SJSA1 (cell line): Measurements from ENCODE around the gene TENT5C. TPM values are rescaled to one million over a fixed set of nuclear protein-coding genes. Genes with fewer than 3 reads are reported as not detected.

ENCODE experiments used
- DNase-seq, 2 experiments: peaks; one replicate each; pipeline ENCODE4 v3.0.0-alpha.2; 2015 to 2020; ENCODE audit warnings: low spot score in 2 of 2, low read depth in 1 of 2
- H3K27ac ChIP-seq: fragments of 250-450 bp; sonication (Bioruptor Pico); 2 replicates; pipeline ENCODE4 v1.5.1; 2020; ENCODE audit warnings: mild to moderate bottlenecking, moderate library complexity
- H3K27me3 ChIP-seq: fragments of 250-450 bp; sonication (Bioruptor Pico); replicated peaks from 2 replicates; pipeline ENCODE4 v1.5.1; 2020; ENCODE audit warnings: mild to moderate bottlenecking, moderate library complexity
- H3K36me3 ChIP-seq: fragments of 250-450 bp; sonication (Bioruptor Pico); 2 replicates; pipeline ENCODE4 v1.5.1; 2020; ENCODE audit warnings: mild to moderate bottlenecking
- H3K4me1 ChIP-seq: fragments of 250-450 bp; sonication (Bioruptor Pico); replicated peaks from 2 replicates; pipeline ENCODE4 v1.6.1; 2021; ENCODE audit warnings: mild to moderate bottlenecking
- H3K4me3 ChIP-seq: fragments of 250-450 bp; sonication (Bioruptor Pico); 2 replicates; pipeline ENCODE4 v1.5.1; 2020; ENCODE audit warnings: mild to moderate bottlenecking
- H3K9me3 ChIP-seq: fragments of 250-450 bp; sonication (Bioruptor Pico); replicated peaks from 2 replicates; pipeline ENCODE4 v1.5.1; 2020; ENCODE audit warnings: mild to moderate bottlenecking
- total RNA-seq: library from RNA; depleted of rRNA; stranded (reverse); fragments of >200 nt; shearing (Covaris generic); gene quantifications from 2 replicates; pipeline ENCODE4 v1.2.3, GENCODE V29; 2014

TENT5C gene
- total RNA-seq, 1 experiment from 2014 or later = 0.92 TPM

- no peaks in the 10 kb centered on the region for H3K9me3 ChIP-seq
- H3K4me3 ChIP-seq = no peak overlapping the region
- H3K36me3 ChIP-seq = no peaks in the 10 kb centered on the region
- H3K27me3 ChIP-seq = no peaks in the 10 kb centered on the region
- peaks cover 5% of the 10 kb centered on the region; the same call in 1 of the 2 replicates for H3K4me1 ChIP-seq
- no peak for DNase-seq
- no peak overlapping the region for H3K27ac ChIP-seq
Measured at GRCh38 chr1:117616356-117616755, 10.5 kb downstream of the TENT5C start.

DNA sequence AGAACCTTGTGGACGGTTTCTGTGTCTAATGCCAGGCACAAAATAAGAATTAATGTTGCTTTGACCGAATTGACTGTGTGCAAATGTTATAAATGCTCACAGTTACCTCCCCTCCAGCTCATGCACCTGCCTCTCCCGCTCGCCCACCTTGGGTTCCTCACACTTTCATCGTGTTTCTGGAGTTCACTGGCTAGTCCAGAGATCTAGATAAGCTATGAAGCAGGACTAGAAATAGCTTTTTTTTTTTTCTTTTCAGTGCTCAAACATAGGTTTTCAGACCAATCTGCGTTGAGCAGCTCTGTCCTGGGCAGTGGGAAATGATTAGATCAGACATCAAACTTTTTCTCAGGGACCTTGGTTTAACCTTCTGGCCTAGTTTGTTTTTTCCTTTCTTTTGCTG, 11.1 kb downstream of the TENT5C start:
- Histone ChIP-seq H3K4me3 (no peak overlapping the region), H3K36me3 (no peaks in the 10 kb centered on the region), H3K9me3 (no peaks in the 10 kb centered on the region), H3K27me3 (no peaks in the 10 kb centered on the region), H3K27ac (no peak overlapping the region), H3K4me1 (peaks cover 5% of the 10 kb centered on the region; the same call in 1 of the 2 replicates)
- DNase-seq = no peak

DNA sequence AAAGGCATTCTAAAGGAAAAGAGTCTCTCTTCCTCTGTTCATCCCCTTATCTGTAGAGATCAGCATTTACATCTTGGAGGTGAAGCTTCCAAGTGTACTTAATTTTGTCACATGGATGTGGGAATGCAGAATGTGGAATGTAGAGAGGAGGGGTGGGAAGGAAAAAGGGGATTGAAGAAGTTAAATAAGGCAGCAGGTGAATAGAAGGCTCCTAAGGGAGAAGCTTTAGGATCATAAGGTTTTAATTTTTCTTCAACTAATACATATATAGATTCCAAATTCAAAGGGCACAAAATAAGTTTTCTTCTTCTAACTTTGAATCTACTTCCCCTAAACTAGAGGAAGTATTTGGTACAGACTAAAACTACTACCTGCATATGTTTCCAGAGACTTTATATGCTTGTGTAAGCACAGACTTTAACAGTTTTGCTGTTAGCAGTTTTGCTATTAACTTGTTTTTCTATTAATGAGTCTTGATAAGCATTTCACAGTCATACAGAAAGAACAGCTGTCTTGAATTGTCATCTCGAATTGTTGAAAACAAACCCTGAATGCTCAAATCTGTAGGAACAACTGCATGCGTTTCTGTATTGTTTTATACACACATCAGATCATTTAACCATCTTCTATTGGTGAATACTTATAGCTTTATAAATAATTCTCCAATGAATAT, 12.7 kb downstream of the TENT5C start:
- H3K27ac ChIP-seq = no peak overlapping the region
- no peaks in the 10 kb centered on the region for H3K27me3 ChIP-seq
- no peaks in the 10 kb centered on the region for H3K9me3 ChIP-seq
- no peak for DNase-seq
- no peaks in the 10 kb centered on the region for H3K36me3 ChIP-seq
- peaks cover 5% of the 10 kb centered on the region; the same call in 1 of the 2 replicates for H3K4me1 ChIP-seq
- H3K4me3 ChIP-seq = no peak overlapping the region

DNA sequence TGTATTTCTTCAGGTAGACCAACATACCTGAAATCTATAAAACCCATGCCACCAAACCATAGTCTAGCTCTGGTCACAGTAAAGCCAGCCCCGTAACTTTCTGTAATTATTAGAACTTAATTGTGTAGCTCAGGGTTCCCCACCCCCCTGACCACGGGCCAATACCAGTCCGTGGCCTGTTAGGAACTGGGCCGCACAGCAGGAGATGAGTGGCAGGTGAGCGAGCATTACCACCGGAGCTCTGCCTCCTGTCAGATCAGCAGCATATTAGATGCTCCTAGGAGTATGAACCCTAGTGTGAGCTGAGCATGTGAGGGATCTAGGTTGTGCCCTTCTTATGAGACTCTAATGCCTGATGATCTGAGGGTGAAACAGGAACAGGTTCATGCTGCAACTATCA, 14.6 kb downstream of the TENT5C start:
- no peaks in the 10 kb centered on the region for H3K9me3 ChIP-seq
- no peak for DNase-seq
- H3K4me3 ChIP-seq = no peak overlapping the region
- H3K27ac ChIP-seq = no peak overlapping the region
- no peaks in the 10 kb centered on the region; the same call in 1 of the 2 replicates for H3K4me1 ChIP-seq
- no peaks in the 10 kb centered on the region for H3K36me3 ChIP-seq
- no peaks in the 10 kb centered on the region for H3K27me3 ChIP-seq

GRCh38 chr1:117621316-117621715, 15.5 kb downstream of the TENT5C start:
- Histone ChIP-seq H3K4me3 (no peak overlapping the region), H3K27me3 (no peaks in the 10 kb centered on the region), H3K36me3 (no peaks in the 10 kb centered on the region), H3K4me1 (no peaks in the 10 kb centered on the region), H3K27ac (no peak overlapping the region), H3K9me3 (no peaks in the 10 kb centered on the region)
- DNase-seq = no peak

DNA sequence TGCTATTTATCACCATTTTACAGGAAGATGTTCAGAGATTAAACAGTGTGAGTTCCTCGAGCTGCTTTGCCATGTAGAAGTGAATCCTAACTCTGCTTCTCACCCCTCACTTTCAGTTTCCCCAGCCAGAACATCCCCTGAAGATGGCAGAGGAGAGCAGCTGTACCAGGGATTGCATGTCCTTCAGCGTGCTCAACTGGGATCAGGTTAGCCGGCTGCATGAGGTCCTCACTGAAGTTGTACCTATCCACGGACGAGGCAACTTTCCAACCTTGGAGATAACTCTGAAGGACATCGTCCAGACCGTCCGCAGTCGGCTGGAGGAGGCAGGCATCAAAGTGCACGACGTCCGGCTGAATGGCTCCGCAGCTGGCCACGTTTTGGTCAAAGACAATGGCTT, 16.9 kb downstream of the TENT5C start:
- Histone ChIP-seq H3K4me1 (no peaks in the 10 kb centered on the region), H3K36me3 (no peaks in the 10 kb centered on the region), H3K4me3 (no peak overlapping the region), H3K27me3 (no peaks in the 10 kb centered on the region), H3K9me3 (no peaks in the 10 kb centered on the region), H3K27ac (no peak overlapping the region)
- no peak for DNase-seq

- Histone ChIP-seq H3K4me1 (no peaks in the 10 kb centered on the region), H3K9me3 (no peaks in the 10 kb centered on the region), H3K27me3 (no peaks in the 10 kb centered on the region), H3K4me3 (no peak overlapping the region), H3K36me3 (no peaks in the 10 kb centered on the region), H3K27ac (no peak overlapping the region)
- no peak for DNase-seq
Measured at GRCh38 chr1:117623141-117623540, 17.3 kb downstream of the TENT5C start.

GRCh38 chr1:117623698-117624097, 17.9 kb downstream of the TENT5C start:
- H3K27ac ChIP-seq = no peak overlapping the region
- H3K36me3 ChIP-seq = no peaks in the 10 kb centered on the region
- no peaks in the 10 kb centered on the region for H3K4me1 ChIP-seq
- DNase-seq = no peak
- H3K4me3 ChIP-seq = no peak overlapping the region
- H3K9me3 ChIP-seq = no peaks in the 10 kb centered on the region
- no peaks in the 10 kb centered on the region for H3K27me3 ChIP-seq

- H3K9me3 ChIP-seq = no peaks in the 10 kb centered on the region
- no peak for DNase-seq
- 0 out of 2 replicates have a peak, but pooled peaks cover 4% of the 10 kb centered on the region for H3K4me1 ChIP-seq
- no peak overlapping the region for H3K27ac ChIP-seq
- no peaks in the 10 kb centered on the region for H3K36me3 ChIP-seq
- H3K4me3 ChIP-seq = no peak overlapping the region
- H3K27me3 ChIP-seq = no peaks in the 10 kb centered on the region
Measured at GRCh38 chr1:117627546-117628130, 21.8 kb downstream of the TENT5C start.

DNA sequence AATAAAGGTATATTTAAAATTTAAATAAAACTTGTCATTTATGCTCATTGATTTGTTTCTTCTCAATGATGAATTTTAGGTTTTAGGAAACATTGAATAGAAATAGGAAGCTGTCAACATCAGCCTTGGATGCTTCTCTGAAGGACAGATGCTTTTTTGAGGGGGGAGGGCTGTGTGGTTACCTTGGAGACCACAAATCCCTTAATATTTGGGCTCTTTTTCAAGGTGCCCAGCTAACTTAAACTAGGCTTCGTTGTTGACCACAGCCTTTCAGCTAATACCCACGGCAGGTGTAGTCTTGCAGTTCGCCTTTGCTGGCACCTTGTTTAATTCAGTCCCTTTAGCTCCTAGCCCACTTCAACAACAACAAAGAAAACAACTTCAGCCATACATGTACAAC, 22.5 kb downstream of the TENT5C start:
- Histone ChIP-seq H3K4me1 (0 out of 2 replicates have a peak, but pooled peaks cover 4% of the 10 kb centered on the region), H3K27ac (no peak overlapping the region)

DNA sequence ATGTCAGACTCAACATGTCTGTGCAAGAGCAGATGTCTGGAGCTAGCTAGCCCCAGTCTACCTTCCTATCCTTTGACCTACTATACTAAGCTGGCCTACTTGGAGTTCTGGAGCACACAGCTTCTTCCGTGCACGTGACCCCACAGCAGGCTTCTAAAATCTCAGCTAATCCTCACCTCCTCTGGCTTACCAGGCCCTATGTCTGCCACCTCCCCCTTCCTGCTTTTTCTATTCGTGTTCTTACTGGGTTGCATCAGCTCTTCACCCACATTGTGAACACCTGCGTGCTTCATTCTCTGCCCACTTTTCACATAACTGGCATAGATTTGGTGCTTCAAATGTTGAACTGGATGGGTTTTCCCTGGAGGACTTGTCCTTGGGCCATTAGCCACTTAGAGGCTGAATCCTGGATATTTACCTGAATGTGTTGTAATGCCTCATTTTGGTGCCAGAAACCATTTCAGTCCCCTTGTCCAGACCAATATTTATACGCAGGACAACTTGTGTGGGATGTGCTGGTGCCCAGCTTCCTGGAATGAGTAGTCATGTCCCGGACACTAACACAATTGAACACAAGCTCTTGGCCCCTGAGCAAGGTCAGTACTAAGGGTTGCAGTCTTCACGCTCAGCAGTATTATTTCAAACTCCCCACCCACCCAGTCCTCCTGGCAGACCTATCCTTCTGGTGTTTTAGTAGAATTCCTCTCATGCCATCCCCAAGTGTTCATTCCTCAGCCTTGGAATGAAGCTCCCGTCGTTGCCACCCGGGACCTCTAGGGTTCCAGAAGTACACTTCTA, 24.0 kb downstream of the TENT5C start:
- H3K4me3 ChIP-seq = no peak overlapping the region
- H3K4me1 ChIP-seq = 0 out of 2 replicates have a peak, but pooled peaks cover 4% of the 10 kb centered on the region
- no peaks in the 10 kb centered on the region for H3K9me3 ChIP-seq
- H3K27me3 ChIP-seq = no peaks in the 10 kb centered on the region
- DNase-seq = no peak
- H3K27ac ChIP-seq = no peak overlapping the region
- H3K36me3 ChIP-seq = no peaks in the 10 kb centered on the region

More for the DNA sequence above, 22.5 kb downstream of the TENT5C start:
- Histone ChIP-seq H3K4me3 (no peak overlapping the region), H3K36me3 (no peaks in the 10 kb centered on the region), H3K27me3 (no peaks in the 10 kb centered on the region), H3K9me3 (no peaks in the 10 kb centered on the region)
- no peak for DNase-seq

DNA sequence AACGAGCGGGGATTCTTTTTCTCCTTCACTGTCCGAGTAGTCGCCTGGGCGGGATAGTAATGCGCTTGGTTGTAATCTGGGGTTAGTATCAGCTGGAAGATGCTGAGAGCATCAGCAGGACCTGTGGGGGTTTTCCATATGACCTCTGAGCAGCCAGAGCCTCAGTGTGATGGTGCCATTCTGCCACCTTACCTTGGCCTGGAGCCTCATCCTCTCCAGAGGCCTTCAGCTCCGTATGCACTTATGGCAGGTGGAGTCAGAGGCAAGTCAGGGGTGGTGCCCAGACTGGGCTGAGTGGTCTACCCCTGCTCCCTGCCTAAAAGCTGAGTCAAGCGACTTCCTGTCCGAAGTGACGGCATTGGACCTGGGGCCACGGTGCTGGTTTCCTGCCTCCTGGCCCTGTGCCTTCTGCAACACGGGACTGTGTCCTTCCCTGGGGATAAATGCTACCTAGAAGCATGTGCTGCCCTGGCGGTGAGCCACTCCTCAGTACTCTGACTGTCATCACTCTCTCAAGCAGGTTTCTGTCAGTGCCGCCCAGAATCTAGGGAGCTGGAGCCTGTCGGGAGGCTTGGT, 24.7 kb downstream of the TENT5C start:
- no peaks in the 10 kb centered on the region for H3K9me3 ChIP-seq
- H3K27ac ChIP-seq = no peak overlapping the region
- H3K27me3 ChIP-seq = no peaks in the 10 kb centered on the region
- 0 out of 2 replicates have a peak, but pooled peaks cover 4% of the 10 kb centered on the region for H3K4me1 ChIP-seq
- no peak for DNase-seq
- H3K4me3 ChIP-seq = no peak overlapping the region
- no peaks in the 10 kb centered on the region for H3K36me3 ChIP-seq

GRCh38 chr1:117631359-117632160, 25.7 kb downstream of the TENT5C start:
- Histone ChIP-seq H3K36me3 (no peaks in the 10 kb centered on the region), H3K27me3 (no peaks in the 10 kb centered on the region), H3K27ac (no peak overlapping the region), H3K4me1 (0 out of 2 replicates have a peak, but pooled peaks cover 4% of the 10 kb centered on the region), H3K9me3 (no peaks in the 10 kb centered on the region), H3K4me3 (no peak overlapping the region)
- DNase-seq = no peak
